T-helper 2 cell treated with Interferon-gamma antibody and Interleukin-4, amounts not matched to agents 5 μg/mL and 100 μg/mL, for 36 hours (primary cell): ENCODE results near the gene MAPK8IP3.
A peak's percentile ranks its signal among the peaks of the same experiment; 100 is the strongest.

Experiments
- DNase-seq: peaks from one replicate; pipeline ENCODE4 v3.0.0; 2021; ENCODE audit warnings: low spot score
- H3K27ac Mint-ChIP-seq: one replicate; pipeline ENCODE4 v1.8.0; 2021; ENCODE audit warnings: mild to moderate bottlenecking, mixed read lengths
- H3K27me3 Mint-ChIP-seq: one replicate; pipeline ENCODE4 v1.8.0; 2021; ENCODE audit warnings: low read depth, mixed read lengths
- H3K36me3 Mint-ChIP-seq: one replicate; pipeline ENCODE4 v1.8.0; 2021; ENCODE audit warnings: low read depth, mixed read lengths
- H3K4me1 Mint-ChIP-seq: one replicate; pipeline ENCODE4 v1.8.0; 2021; ENCODE audit warnings: low read depth, mixed read lengths
- H3K4me3 Mint-ChIP-seq: one replicate; pipeline ENCODE4 v1.8.0; 2022; ENCODE audit warnings: mild to moderate bottlenecking, moderate library complexity, mixed read lengths
- H3K9me3 Mint-ChIP-seq: one replicate; pipeline ENCODE4 v1.8.0; 2021; ENCODE audit warnings: mixed read lengths

Gene MAPK8IP3

GRCh38 chr16:1670371-1670770, 35.6 kb upstream of the MAPK8IP3 start:
- Mint-ChIP-seq H3K27me3 (no peaks in the 10 kb centered on the region), H3K4me1 (no peaks in the 10 kb centered on the region), H3K36me3 (peaks cover 53% of the 10 kb centered on the region), H3K9me3 (no peaks in the 10 kb centered on the region), H3K4me3 (no peak overlapping the region), H3K27ac (no peak overlapping the region)
- no peak for DNase-seq

GRCh38 chr16:1670866-1671265, 35.1 kb upstream of the MAPK8IP3 start:
- no peak for DNase-seq
- H3K9me3 Mint-ChIP-seq: no peaks in the 10 kb centered on the region
- H3K27ac Mint-ChIP-seq: no peak overlapping the region
- H3K36me3 Mint-ChIP-seq: peaks cover 57% of the 10 kb centered on the region
- H3K4me3 Mint-ChIP-seq: no peak overlapping the region
- H3K27me3 Mint-ChIP-seq: no peaks in the 10 kb centered on the region
- no peaks in the 10 kb centered on the region for H3K4me1 Mint-ChIP-seq

- no peaks in the 10 kb centered on the region for H3K9me3 Mint-ChIP-seq
- DNase-seq: no peak
- H3K4me3 Mint-ChIP-seq: no peak overlapping the region
- no peaks in the 10 kb centered on the region for H3K27me3 Mint-ChIP-seq
- no peak overlapping the region for H3K27ac Mint-ChIP-seq
- peaks cover 56% of the 10 kb centered on the region for H3K36me3 Mint-ChIP-seq
- H3K4me1 Mint-ChIP-seq: peaks cover 4% of the 10 kb centered on the region
Measured at GRCh38 chr16:1673424-1674151, 32.4 kb upstream of the MAPK8IP3 start.

GRCh38 chr16:1674306-1674705, 31.7 kb upstream of the MAPK8IP3 start:
- H3K4me3 Mint-ChIP-seq: no peak overlapping the region
- peaks cover 9% of the 10 kb centered on the region for H3K4me1 Mint-ChIP-seq
- H3K27me3 Mint-ChIP-seq: no peaks in the 10 kb centered on the region
- no peaks in the 10 kb centered on the region for H3K9me3 Mint-ChIP-seq
- no peak overlapping the region for H3K27ac Mint-ChIP-seq
- no peak for DNase-seq
- peaks cover 52% of the 10 kb centered on the region for H3K36me3 Mint-ChIP-seq

GRCh38 chr16:1674751-1675664, 31.0 kb upstream of the MAPK8IP3 start:
- Mint-ChIP-seq H3K36me3 (peaks cover 49% of the 10 kb centered on the region), H3K9me3 (no peaks in the 10 kb centered on the region), H3K27ac (no peak overlapping the region), H3K4me3 (no peak overlapping the region), H3K4me1 (peaks cover 9% of the 10 kb centered on the region), H3K27me3 (no peaks in the 10 kb centered on the region)
- no peak for DNase-seq

- no peak for DNase-seq
- Mint-ChIP-seq H3K36me3 (peaks cover 36% of the 10 kb centered on the region), H3K27me3 (no peaks in the 10 kb centered on the region), H3K9me3 (no peaks in the 10 kb centered on the region), H3K4me3 (peak overlapping the region; percentile 64), H3K4me1 (peaks cover 16% of the 10 kb centered on the region), H3K27ac (no peak overlapping the region)
Measured at GRCh38 chr16:1676661-1677060, 29.3 kb upstream of the MAPK8IP3 start.

DNA sequence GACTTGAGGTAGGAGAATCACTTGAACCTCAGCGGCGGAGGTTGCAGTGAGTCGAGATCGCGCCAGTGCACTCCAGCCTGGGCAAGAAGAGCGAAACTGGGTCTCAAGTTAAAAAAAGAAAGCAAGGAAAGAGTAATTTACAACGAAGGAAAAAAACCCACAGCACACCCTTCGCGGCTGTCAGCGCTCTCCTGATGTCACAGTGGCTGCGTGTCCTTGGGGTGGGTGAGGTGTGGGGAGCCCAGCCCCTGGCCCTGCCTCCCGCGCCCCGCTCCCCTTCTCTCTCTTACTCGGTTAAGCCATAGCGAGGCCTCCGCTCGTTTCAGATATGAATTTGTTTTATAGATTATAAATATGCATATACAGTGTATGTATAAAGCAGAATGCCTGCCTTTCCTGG, 28.7 kb upstream of the MAPK8IP3 start:
- peak overlapping the region; percentile 70 for H3K27ac Mint-ChIP-seq
- DNase-seq: no peak
- peaks cover 29% of the 10 kb centered on the region for H3K36me3 Mint-ChIP-seq
- peak overlapping the region; percentile 64 for H3K4me3 Mint-ChIP-seq
- H3K4me1 Mint-ChIP-seq: peaks cover 17% of the 10 kb centered on the region
- no peaks in the 10 kb centered on the region for H3K9me3 Mint-ChIP-seq
- no peaks in the 10 kb centered on the region for H3K27me3 Mint-ChIP-seq

DNA sequence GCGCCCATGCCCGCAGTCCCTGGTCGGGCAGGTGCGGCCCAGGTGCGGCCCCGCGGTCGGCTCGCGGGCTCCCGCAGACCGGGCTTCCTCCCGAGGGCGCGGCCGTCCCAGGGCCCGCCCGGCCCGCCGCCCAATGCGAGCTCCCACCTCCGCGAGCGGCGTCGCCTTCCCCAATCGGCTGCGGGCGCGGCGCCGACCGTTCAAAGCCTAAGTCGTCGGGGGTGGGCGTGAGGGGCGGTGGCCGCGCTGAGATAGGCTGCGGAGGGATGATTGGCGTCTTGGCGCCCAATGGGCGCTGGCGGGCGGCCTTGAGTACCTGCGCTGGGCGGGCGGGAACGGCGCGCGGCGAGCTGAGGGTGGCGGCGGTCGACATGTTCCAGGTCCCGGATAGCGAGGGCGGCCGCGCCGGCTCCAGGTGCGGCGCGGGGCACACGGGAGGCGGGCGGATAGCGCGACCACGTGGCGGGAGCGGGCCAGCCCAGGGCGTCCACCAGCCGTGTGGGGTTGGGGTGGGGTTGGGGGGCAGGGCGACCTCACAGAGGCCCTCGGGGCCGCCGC, 28.0 kb upstream of the MAPK8IP3 start, which contains the start of gene JPT2:
Gene JPT2 (plus strand): TSS at position 338 of the 558 bp plus-strand sequence. CDS start 34 bp downstream, at position 372.
- Mint-ChIP-seq H3K27me3 (no peaks in the 10 kb centered on the region), H3K4me1 (peaks cover 17% of the 10 kb centered on the region), H3K4me3 (peak within 1 kb of the TSS; percentile 93), H3K9me3 (no peaks in the 10 kb centered on the region), H3K36me3 (peaks cover 25% of the 10 kb centered on the region), H3K27ac (peak within 1 kb of the TSS; percentile 80)
- peak; percentile 98 for DNase-seq

DNA sequence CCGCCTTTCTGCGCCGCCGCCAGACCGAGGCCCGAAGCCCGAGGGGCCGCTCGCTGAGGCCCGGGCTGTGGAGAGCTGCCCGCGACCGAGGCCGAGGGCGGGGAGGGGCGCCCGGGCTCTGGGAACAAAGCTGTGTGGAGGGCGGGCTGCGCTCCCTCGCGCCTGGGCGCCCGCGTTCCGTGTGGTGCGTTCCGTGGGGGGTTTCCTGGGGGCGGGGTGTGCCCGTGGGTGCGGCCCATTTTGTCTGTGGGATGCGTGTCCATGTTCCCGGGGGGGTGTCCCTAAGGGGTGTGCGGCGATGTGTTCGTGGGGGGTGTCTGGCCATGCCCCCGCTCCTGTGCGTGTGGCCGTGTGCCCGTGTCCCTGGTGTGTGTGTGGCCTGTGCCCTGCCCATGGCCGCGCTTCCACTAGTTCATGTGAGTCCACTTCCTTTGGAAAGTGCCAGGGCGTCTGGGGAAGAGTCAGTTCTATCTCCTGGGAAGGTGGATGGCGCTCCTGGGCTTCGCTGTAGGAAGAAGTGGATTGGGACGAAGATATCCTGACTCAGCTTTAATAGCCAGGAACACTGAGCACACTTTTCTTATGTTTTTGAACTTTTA, 27.4 kb upstream of the MAPK8IP3 start:
- peak overlapping the region; percentile 93 for H3K4me3 Mint-ChIP-seq
- H3K9me3 Mint-ChIP-seq: no peaks in the 10 kb centered on the region
- no peaks in the 10 kb centered on the region for H3K27me3 Mint-ChIP-seq
- H3K4me1 Mint-ChIP-seq: peaks cover 17% of the 10 kb centered on the region
- DNase-seq: peak; percentile 23
- peak overlapping the region; percentile 80 for H3K27ac Mint-ChIP-seq
- H3K36me3 Mint-ChIP-seq: peaks cover 24% of the 10 kb centered on the region

- Mint-ChIP-seq H3K27ac (no peak overlapping the region), H3K4me3 (peak overlapping the region; percentile 15), H3K4me1 (peaks cover 17% of the 10 kb centered on the region), H3K36me3 (peaks cover 14% of the 10 kb centered on the region), H3K9me3 (no peaks in the 10 kb centered on the region), H3K27me3 (no peaks in the 10 kb centered on the region)
- no peak for DNase-seq
Measured at GRCh38 chr16:1680361-1680760, 25.6 kb upstream of the MAPK8IP3 start.

- DNase-seq: no peak
- Mint-ChIP-seq H3K27ac (no peak overlapping the region), H3K4me1 (peaks cover 17% of the 10 kb centered on the region), H3K36me3 (peaks cover 12% of the 10 kb centered on the region), H3K27me3 (no peaks in the 10 kb centered on the region), H3K4me3 (peak overlapping the region; percentile 32), H3K9me3 (no peaks in the 10 kb centered on the region)
Measured at GRCh38 chr16:1681032-1681431, 25.0 kb upstream of the MAPK8IP3 start.

DNA sequence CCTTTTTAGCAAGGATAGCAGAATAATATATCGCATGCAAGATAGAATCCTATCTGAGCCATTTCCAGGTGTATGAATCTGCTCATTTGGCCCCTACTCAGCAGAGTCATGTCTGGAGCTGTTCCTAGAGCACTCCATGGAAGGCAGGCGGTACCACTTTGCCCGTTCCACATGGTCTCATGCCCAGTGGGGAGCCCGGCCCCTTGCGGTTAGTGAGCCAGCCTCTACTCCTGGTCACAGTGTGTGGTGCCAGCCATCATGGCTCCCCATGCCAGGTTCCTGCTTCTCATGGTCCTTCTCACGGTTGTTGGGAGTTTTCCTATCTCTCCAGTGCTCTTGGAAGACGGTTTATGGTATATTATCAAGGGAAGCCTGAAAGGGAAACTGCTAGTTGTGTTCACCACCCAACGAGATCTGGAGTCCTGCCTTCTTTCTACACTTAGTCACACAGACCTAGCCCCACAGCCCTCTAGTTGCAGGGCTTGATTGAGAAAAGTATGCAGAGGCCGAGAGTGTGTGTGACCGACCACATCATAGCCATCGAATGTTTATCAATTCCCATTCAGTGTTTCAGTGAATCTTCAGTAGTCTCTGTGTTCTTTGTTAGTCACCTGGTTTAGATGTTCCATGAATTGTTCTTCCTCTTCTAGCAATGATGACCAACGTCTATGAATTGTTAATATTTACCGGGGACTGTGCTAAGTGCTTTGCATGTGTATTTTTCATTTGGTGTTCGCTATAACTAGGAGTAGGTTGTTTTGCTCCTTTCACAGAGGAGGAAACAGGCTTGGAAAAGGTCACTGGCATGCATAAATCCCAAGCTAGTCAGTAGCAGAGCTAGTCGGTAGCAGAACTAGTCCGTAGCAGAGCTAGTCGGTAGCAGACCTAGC, 18.3 kb upstream of the MAPK8IP3 start:
- no peak for DNase-seq
- Mint-ChIP-seq H3K27me3 (no peaks in the 10 kb centered on the region), H3K36me3 (peaks cover 34% of the 10 kb centered on the region), H3K27ac (no peak overlapping the region), H3K4me3 (no peak overlapping the region), H3K9me3 (no peaks in the 10 kb centered on the region), H3K4me1 (no peaks in the 10 kb centered on the region)
